Measurements from ENCODE around the gene MBTPS1.
"Not testable (repeated sequence)": the region's sequence is repeated elsewhere in the genome, so short reads cannot be mapped to it uniquely, and the experiment has no call there.

MBTPS1 gene

DNA sequence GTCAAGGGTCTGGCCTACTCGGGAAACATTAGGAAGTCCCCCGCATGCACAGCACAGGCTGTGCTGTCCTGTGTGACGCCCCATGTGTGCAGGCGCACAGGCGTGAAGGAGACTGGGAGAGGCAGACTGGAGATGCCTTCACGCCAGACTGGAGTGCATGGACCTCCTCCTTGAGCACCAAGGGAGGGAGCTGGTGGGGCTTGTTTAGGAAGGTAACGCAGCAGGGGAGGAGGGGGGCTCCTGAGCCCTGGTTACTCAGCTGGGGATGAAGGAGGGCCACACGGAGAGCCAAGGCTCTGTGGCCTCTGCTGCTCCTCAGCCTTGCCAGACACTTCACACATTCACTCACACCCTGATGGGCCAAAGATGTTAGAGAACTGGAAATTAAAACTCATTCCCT, 20.5 kb upstream of the MBTPS1 start:
- no peak for DNase-seq (ENCODE audit: low read depth in 2 of 2)

GRCh38 chr16:84136331-84137125, 19.8 kb upstream of the MBTPS1 start:
- no peak for DNase-seq (ENCODE audit: low read depth in 2 of 2)

- DNase-seq (ENCODE audit: low read depth in 2 of 2): no peak
These were observed 16.0 kb upstream of the MBTPS1 start for GRCh38 chr16:84132527-84133285.

- DNase-seq (ENCODE audit: low read depth in 2 of 2): no peak
These were observed 14.4 kb upstream of the MBTPS1 start for GRCh38 chr16:84131117-84131516.

DNA sequence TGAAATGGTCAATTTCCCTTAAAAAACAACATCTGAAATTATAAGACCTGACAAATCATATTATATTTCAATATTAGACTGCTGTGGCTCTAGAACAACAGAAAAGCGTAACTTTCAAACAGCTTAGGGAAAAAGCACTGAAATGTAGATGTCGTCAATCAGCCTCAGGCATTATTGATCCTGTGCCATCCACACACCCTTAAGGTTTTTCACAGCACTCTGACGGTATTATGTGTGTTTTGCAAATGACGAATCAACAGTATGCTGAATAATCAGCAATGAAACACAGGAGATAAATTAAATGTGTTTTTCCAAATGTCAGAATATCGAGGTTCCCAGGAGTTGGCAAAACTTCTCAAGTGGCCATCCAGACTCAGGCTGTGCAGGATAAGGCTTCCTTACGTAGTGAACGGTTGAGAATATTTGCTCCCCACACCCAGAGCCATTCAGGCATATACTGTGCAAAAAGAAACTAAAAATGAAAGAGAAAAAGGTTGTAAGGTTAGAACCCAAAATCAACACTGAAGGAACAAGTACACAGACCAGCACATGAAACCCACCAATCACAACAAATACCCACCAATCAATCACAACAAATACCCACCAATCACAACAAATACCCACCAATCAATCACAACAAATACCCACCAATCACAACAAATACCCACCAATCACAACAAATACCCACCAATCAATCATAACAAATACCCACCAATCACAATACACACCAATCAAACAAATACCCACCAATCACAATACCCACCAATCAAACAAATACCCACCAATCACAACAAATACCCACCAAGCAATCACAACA, 7.7 kb upstream of the MBTPS1 start:
- DNase-seq (ENCODE audit: low read depth in 2 of 2): no peak

GRCh38 chr16:84121007-84121406, 4.3 kb upstream of the MBTPS1 start:
- no peak for DNase-seq (ENCODE audit: low read depth in 2 of 2)

- no peak for DNase-seq (ENCODE audit: low read depth in 2 of 2)
These were observed 3.3 kb upstream of the MBTPS1 start for GRCh38 chr16:84120023-84120422.

- DNase-seq (ENCODE audit: low read depth in 2 of 2): no peak
These were observed 2.6 kb upstream of the MBTPS1 start for GRCh38 chr16:84119368-84119767.

- DNase-seq (ENCODE audit: low read depth in 2 of 2): not testable (repeated sequence)
These were observed 1.6 kb upstream of the MBTPS1 start for GRCh38 chr16:84118315-84118714.

- DNase-seq (ENCODE audit: low read depth in 2 of 2): no peak
These were observed 727 bp upstream of the MBTPS1 start for GRCh38 chr16:84117494-84117843.

DNA sequence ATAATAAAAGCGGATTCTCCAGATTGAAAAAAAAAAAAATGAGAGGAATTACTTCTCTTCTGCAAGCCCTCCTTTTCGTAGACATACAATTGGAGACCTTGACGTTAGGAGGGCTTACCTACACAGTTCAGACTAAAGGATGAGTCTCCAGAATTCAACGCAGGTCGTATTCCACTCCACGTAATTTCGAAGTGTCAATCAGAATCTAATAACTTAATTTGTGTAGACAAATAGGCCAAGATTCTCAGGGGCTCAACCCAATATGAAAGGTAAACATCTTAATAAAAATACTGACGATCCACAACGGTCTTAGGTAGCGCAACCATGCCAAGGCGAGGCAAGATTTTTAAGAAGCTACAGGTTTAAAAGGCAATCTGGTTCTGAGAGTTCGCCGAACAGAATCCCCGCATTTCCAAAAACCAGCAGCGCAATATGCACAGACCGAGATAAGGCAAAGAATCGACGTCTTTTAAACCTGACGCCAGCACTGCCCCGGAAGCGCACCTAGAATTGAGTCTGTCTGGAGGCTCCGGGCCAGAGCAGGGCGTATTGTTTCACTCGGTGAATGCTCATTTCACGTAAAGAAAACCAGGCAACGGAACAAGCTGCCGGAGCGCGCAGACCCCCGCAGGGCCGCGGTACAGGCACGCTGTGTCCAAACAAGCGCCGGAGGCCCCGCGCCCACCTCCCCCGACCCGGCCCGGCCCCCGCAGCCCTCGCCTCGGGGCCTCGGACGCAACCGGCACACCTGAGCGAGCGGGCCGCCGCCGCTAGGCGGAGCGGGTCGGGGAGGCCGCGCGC, 623 bp downstream of the MBTPS1 start:
- peak in 1 of 2 donors; percentile 14 for DNase-seq (ENCODE audit: low read depth in 2 of 2)

GRCh38 chr16:84111949-84112348, 4.8 kb downstream of the MBTPS1 start:
- DNase-seq (ENCODE audit: low read depth in 2 of 2): not testable (repeated sequence)

DNA sequence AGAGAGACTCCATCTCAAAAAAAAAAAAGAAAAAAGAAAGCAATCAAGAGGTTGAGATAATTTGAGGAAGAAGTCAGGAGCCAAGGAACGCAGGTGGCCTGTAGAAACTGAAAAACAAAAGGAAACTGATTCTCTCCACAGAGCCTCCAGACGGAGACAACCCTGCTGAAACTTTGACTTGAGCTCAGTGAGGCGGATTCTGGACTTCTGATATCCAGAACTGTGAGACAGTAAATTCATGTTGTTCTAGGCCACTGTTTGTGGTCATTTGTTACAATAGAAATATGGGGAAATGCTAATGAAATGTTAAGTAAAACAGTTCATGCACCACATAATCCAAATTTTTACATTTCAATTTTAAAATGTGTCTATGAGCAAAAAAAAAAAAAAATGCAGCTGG, 5.2 kb downstream of the MBTPS1 start:
- DNase-seq (ENCODE audit: low read depth in 2 of 2): no peak

DNA sequence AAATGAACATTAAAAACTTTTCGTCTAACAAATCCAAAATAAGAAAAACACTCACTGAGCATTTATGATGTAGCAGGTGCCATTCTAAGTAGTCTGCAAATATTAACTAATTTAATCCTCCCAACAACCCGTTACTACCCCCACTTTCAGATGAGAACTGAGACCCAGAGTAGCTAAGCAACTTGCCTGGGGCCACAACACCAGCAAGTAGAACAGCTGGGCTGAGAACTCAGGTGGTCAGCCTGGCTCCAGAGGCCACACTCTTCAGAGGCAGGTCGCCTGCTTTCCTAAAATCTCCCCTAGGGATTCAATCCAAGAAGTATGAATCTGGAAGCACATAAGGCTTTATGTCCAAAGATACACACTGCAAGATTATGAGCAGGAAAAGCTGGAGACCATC, 6.2 kb downstream of the MBTPS1 start:
- DNase-seq (ENCODE audit: low read depth in 2 of 2): no peak

DNA sequence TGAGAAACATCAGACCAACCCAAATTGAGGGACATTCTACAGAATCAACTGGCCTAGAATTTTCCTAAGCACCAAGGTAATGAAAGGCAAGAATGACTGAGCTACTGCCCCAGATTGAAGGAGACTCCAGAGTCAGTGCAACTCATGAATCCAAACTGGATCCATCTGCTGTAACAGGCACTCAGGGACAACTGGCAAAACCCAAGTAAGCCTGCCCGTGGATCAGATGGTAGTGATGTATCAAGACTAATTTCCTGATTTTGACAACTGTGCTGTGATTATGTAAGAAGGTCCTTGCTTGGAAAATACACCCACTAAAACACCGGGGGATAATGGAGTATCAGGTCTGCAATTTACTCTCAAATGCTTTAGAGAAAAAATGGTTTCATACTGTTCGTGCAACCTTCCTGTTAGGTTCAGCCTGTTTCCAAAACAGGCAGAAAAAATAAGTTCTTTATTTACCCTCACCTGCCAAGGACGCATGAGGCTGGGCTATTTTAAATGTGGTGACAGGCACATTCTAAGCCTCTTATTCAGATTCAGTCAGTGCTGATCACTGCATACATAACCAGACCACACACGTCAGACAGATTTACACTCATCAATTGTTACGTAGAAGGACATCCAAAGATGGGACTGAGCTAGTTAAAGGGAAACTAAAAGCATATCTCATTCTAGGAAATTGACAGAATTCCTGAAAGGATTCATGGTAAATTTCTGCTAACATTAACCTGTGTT, 7.0 kb downstream of the MBTPS1 start:
- DNase-seq (ENCODE audit: low read depth in 2 of 2): no peak

- DNase-seq (ENCODE audit: low read depth in 2 of 2): no peak
These were observed 8.8 kb downstream of the MBTPS1 start for GRCh38 chr16:84107921-84108320.

DNA sequence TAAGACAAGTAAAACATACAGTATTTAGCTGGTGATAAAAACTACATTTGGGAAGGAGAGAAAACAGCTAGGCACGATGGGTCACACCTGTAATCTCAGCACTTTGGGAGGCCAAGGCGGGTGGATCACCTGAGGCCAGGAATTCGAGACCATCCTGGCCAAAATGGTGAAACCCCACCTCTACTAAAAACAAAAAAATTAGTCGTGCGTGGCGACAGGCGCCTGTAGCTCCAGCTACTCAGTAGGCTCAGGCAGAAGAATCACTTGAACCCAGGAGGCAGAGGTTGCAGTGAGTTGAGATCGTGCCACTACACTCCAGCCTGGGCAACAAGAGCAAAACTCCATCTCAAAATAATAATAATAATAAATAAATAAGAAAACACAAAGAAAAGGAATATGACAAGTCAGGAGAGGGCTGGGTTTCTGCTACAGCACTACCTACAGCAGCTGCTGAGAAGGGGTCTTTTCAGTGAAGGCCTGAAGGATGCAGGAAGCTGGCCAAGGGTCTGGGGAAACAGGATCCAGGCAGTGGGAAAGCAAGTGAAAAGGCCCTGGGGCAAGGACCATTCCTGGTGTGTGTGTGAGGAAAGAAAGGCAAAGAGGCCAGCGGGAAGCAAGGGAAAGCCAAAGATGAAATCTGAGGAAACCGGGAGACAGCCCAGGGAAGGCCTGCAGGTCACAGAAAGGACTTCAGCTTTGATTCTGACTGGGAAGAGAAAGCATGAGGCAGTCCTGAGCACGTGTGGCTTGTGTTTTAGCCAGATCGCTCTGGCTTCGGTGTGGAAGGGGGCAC, 10.6 kb downstream of the MBTPS1 start:
- no peak for DNase-seq (ENCODE audit: low read depth in 2 of 2)

- no peak for DNase-seq (ENCODE audit: low read depth in 2 of 2)
These were observed 11.4 kb downstream of the MBTPS1 start for GRCh38 chr16:84105301-84105815.

DNA sequence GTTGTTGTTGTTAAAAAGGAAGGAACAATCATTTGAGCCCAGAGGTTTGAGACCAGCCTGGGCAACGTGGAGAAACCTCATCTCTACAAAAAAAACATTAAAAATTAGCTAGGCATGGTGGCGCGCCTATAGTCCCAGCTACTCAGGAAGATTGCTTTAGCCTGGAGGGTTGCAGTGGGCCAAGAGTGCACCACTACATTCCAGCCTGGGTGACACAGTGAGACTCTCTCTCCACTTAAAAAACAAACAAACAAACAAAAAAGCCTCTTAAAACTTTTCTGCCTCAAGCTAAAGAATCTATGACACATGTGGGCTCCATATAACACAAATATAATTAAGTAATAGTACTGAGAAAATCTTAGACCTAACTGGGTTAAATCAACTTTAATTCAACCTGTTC, 12.5 kb downstream of the MBTPS1 start:
- no peak for DNase-seq (ENCODE audit: low read depth in 2 of 2)

DNA sequence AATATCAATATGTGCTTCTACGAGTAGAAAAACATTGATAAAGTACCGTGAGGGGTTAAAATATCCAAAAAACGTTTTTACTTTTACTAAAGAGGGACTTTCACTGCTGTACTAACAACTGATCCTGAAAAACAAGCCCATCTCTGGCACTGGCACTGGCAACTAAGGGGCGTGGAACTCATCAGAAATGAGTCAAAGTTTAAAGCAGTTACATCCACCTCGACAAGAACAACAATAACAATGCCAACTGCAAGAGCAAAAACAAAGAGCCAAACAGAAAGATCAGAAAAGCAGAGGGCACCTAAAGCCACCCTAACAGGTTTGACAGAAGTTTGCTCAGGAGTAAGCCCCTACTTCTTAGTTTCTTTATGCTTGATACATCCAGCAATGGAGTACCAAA, 13.1 kb downstream of the MBTPS1 start:
- DNase-seq (ENCODE audit: low read depth in 2 of 2): no peak
